GM19193 (cell line): ENCODE measurements around the gene CFDP1.

Source experiments
- POLR2A ChIP-seq: IDR thresholded peaks from 4 replicates; pipeline ENCODE4 v1.6.1; 2011; ENCODE audit not compliant: insufficient read depth, insufficient read length; ENCODE audit errors: extremely low read depth

CFDP1 gene

DNA sequence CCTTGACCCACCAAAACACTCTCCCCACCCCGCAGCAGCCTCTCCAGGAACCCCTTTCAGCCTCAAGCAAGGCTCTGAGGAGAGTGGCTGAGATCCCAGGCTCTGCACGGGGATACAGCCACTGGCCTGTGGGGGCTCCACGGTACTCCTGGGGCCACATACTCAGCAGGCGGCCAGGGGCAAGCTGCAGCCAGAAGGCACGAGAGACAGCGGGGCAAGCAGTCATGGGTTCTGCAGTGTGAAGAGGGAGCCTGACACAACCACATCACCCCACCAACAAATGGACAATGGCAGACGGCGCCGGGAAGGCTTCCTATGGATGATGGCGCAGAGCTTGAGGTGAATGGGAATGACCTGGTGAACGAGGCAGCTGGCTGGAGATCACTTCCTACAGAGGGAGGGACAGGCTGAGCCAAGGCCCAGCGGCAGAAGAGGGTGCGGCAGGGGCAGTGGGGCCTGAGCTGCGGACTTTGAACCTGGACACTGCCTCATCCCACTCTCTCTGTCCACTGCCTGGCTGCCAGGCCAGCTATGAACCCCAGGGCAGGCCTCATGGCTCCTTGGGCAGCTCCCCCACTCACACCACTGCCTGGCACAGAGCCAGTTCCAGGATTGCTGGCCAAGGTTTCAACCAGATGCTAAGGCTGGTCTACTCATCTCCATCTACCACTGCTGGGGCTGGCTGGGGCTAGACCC is 171.1 kb downstream of the CFDP1 start:
- TF ChIP-seq POLR2A = no peak

DNA sequence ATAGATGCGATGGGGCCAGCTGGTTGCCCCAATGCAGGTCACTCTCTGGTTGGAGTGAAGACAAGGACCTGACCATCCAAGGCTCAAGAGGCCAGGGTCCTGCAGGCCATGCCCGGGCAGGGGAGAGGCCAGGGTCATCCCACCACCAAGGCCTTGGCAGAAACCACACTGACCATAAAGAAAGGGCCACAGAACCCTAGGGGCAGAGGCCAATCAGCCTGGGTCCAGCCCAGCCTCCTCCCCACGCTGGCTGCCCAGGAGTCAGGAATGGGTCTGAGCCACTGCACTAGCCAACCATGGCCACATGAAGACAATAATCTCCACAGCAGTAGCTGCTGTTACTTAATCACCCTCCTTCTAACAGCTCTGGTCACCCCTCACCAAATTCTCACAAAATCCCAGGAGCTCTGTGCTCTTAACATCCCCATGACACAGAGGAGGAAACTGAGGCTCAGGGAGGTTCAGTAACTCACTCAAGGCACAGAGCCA is 171.7 kb downstream of the CFDP1 start:
- no peak for TF ChIP-seq POLR2A

DNA sequence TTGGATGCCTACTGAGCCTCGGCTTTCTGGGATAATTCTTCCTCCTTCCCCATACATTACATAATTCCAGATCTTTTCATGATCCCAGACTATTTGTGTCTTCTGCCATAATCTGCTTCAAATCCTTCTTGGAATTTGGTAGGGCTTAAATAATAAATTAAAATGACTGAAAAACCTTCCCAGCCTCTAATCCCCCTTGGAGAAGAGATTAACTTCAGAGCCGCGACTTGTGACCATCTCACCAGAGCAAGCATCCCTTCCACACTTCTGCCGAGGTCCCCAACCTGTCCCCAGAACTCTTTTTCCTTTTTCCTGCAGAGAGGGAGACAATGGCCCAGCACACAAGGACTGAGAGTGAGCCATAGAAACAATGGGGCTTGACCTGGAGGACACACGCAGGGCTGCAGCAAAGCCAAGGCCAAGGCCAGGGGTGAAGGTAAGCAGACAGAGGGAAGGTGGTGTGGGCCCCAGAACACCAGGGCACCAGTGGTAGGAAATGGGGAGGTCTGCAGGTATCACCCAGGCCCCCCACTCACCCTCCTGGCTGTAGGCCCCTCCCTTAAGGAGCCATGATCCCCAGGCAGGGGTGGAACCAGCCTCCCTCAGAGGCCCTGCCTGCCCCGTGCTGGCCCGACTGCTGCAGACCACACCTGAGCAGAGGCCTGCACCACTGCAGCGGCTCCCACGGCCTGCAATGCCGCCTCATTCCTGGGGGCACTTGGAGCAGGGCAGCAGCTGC is 172.3 kb downstream of the CFDP1 start:
- TF ChIP-seq POLR2A = no peak

DNA sequence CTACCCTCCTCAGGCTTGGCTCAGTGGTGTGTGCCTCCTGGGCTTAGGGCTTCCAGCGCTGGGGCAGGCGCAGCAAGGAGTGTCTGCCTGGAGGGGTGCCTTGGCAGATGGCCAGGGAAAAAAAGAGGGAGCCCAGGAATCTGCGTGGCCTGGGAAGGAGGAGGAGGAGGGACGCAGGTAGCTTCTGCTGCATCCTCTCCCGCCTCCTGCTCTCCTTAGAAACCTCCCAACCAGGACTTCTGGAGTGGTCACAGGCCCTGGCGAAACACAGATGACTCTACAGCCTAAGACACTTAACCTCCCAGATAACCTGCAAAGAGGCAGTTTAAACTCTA is 174.5 kb downstream of the CFDP1 start:
- no peak for TF ChIP-seq POLR2A

DNA sequence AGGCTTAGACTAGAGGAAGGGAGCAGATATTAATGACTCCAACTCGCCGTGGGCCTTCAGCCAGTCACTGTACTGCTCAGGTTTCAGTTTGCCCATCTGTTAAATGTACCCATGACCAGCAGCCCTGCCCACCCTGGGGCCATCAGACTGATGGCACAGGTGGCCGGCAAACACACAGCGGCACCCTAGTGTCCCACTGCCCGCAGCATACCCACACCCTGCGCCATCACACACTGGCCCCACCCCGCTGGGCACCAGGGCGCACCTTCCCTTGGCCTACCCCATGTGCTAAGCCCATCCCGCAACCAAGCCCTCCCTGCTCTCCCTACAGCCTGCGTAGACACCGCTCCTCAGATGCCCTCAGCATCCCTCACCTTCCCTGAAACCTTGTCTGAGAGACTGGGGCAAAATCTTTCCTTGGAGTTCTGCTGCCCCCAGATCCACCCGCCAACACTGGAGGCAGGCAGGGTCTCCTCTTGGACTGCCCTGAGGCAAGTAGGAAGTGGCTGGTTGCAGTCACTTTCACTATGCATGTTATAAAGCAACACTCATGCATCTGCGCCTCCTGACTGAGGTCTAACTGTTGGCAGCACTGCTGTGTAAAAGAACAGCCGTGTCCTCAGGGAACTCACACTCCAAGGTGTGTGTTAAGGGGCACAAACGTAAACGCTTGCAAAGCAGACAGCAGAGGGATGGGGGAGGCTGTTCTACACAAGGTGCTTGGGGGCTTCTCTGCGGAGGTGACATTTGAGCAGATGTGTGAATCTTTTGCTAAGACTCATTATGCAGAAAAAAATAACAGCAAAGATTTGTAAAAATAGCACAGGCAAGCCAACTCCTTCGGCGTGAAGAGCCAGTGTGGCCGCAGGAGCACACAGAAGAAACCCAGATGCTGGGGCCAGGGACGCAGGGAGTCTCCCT is 175.2 kb downstream of the CFDP1 start:
- no peak for TF ChIP-seq POLR2A

DNA sequence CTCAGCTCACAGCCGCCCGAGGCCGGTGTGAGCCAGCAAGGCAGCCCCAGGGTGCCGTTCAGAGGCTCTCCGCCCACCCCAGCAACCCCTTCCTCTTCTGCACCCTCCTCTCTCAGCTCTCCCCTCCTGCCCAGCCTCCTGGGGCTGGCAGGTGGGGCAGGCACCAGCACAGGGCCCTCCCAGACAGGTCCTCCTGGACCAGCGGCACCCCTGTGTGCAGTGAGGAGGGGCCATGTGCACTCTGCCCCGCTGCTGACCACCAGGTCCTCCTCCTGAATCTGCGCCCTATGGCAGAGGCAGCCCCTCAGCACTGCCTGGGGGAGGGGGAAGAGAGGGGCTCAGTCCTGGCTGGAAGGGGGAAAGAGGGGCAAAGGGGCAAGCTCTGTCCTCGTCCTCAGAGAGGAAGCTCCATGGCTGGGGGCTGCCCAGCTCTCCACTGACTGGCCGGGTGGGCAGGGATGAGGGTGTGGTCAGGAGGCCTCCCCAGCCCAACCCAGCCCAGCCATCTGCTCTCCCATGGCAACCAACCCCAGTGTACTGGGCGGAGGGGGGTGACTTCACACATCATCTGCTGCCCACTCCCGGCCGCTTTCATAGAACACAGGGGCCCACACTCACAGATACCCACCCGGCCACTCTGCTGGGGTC is 176.5 kb downstream of the CFDP1 start:
- no peak for TF ChIP-seq POLR2A

DNA sequence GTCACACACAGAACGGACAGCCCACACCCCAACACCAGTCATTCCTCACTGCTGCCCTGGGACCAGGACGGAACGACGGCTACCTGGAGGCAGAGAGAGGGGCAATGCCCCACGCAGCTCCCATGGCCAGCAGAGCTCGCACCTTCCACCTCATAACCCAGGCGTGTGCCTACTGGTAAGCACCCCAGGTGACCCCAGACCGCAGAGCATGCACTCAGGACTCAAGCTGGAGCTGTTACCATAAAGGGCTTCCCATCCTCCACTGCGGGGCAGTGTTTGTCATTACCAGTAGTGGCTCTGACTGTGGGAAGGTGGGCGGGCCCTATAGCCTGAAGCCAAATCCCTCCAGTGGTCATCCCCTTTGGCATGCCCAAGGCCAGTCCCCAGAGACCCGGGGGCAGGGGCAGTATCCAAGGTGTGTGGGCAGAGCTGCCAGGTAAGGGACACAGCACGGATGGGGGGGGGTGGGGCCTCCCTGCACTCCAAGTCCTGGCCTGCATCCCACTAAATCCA is 177.2 kb downstream of the CFDP1 start:
- no peak for TF ChIP-seq POLR2A

DNA sequence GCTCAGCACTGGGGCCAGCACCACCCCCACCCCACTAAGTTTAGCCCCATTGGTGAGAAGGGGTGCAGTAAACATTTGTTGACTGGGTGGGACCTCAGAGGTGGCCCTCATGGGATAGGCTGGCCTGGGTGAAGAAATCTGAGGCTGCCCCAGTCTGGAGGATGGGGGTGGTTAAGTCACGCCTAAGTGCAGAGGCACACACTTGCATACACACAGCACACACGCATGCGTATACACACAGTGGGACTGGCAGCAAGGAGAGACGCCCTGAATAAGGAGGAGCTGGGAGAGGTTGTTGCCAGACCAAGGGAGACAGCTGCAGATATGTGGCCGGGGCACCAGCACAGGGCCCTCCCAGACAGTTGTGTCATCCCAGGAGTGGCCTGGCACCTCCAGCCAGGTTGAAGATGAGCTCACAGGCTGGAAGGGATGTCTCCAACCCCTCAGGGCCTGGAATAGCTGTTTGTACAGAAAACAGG is 178.9 kb downstream of the CFDP1 start:
- TF ChIP-seq POLR2A = no peak

DNA sequence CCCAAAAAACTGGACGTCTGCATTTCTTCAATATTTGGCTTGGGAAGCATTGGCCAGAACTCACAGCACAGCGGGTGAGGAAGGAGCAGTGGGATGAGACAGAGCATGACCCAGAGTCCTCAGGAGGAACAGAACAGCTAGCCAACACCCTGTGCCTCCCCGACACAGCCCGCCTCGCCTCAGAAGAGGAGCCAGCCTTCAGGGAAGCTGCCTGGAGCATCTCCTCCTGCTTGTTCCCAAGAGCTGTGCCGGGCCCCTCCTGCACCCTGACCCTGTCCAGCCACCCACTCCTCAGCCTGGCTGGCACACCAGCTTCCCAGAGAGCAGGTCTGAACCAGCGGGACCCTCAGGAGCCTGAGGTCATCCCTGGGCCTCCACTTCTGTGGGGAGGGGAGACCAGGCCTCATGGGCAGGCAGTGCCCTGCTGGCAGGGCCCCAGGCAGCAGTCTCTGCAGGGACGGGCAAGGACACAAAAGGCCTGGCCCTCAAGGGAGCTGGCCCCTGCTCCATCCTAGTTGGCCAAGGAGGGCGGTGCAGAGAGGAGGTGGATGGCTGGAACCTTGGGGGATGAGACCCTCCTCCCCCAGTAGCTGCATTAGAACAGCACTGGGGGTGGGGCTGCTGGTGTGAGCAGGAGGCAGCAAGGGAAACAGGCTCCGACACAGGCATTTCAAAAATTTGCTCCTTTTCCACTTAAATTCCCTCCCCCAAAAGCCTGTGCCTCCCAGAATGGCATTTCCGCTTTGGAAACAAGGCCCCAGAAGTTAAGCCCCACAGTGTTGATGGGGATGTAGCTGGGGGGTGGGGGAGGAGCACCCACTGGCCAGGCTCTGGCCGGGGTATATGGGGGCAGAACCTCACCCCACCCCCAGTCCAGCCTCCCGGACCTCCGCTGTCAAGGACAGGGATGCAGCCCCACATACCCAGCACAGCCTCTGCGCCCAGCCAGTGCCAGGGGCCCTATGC is 180.1 kb downstream of the CFDP1 start:
- TF ChIP-seq POLR2A = no peak

DNA sequence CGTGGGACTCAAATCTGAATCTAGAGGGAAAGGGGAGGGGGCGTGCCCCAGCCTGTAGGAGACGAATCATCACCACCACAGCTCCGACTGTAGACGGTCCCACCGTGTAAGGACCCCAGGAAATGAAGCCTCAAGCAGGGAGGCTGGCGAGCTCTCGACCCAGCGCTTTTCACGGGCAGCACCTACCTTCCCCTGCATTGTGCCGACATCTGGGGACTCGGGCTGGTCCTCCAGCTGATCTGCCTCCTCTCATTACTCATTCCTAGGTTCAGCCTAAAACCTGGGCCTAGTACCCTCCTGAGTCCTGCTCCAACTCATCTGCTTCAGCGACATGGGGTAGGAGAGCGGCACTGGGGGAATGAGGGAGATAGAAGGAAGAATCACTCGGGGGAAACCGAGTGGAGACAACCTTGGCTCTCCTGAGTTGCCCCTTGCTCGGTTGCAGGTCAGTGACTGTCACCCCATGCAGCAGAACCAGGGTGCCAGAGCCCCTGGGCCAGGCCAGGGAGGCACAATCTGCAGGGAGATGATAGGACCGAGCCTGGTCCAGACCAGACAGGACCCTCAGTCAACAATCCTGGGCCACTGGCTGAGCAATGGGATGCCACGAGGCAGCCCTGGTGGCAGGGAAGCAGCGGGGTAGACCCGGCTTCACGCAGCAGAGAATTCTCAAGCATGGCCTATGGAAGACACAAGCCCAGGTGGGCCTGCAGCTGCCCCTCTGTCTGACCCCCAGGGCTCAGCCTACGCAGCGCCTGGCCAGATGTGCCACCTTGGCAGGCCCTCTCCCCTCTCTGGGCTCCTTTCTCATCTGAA is 181.0 kb downstream of the CFDP1 start:
- TF ChIP-seq POLR2A = no peak

DNA sequence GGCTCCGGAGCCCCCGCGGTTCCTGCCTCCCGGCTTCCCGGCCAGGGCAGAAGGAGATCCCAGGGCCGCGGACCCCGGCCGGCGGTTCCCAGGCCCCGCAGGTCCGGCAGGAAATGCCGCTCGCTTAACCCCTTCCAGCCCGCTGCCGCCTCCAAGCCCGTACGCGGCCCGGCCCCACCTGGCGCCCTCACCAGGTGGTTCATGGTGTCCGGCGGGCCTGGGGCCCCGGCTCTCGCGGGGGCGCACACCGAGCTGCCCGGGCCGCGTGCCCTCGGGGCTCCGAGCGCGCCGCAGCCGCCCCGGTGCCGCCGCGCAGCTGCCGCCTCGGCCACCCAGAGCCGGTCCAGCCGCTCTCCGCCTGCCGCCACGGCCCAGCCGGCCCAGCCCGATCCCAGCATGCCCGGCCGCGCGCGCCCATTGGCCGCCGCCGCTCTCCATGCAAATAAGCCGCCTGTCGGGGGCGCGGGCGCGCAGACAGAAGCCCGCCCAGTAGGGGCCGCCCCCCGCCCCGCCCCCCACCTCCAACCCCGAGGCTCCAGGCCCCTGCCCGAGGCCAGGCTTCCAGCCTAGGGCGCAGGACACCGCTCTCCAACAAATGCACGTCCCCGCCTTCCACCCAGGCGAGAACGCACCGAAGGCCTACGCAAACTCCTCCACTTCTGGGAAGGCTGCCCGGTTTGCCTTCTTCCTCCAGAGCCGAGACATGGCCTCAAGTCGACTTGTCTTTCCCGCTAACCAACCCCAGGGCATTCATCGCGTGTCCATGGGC is 181.8 kb downstream of the CFDP1 start, which contains the start of gene BCAR1:
Gene BCAR1 (minus strand): TSS at position 345 of the 769 bp plus-strand sequence. CDS start 142 bp downstream, at position 203.
- TF ChIP-seq POLR2A = peak; percentile 73

DNA sequence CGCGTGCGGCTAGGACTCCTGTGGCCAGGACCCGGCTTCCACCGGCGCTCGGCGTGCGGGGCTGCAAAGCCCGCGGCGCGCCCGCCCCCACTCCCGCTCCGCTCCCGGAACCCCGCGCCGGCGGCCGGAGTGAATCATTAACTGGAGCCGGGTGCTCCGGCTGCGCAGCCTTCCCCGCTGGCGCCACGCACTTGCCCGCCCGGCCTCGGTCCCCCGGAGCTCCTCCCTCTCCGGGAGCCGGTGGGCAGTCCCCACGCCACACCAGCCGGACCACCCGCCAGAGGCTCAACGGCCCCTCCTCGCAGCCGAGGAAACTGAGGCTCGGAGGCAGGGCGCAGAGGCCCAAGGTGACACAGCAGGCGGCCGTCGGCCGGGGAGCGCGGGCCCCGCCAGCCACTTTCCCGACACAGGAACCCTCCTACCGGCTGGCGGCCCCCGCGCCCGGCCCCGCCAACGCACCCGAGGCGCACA is 182.5 kb downstream of the CFDP1 start:
- no peak for TF ChIP-seq POLR2A
